NCI-H460 (cell line): ENCODE data around the gene BRD7. TPM values are rescaled to one million over a fixed set of nuclear protein-coding genes. Genes with fewer than 3 reads are reported as not detected.
"Not testable (repeated sequence)": the region's sequence is repeated elsewhere in the genome, so short reads cannot be mapped to it uniquely, and the experiment has no call there.

Source experiments
- DNase-seq: peaks from one replicate; pipeline ENCODE4 v3.0.0-alpha.2; 2016; ENCODE audit warnings: low read depth; ENCODE audit errors: extremely low read depth
- total RNA-seq: library from RNA; depleted of rRNA; stranded (reverse); fragments of >200 nt; shearing (Covaris generic); gene quantifications from 2 replicates; pipeline ENCODE4 v1.2.3, GENCODE V29; 2014

The BRD7 gene
- total RNA-seq, 1 experiment from 2014 or later = 78.0 TPM

DNA sequence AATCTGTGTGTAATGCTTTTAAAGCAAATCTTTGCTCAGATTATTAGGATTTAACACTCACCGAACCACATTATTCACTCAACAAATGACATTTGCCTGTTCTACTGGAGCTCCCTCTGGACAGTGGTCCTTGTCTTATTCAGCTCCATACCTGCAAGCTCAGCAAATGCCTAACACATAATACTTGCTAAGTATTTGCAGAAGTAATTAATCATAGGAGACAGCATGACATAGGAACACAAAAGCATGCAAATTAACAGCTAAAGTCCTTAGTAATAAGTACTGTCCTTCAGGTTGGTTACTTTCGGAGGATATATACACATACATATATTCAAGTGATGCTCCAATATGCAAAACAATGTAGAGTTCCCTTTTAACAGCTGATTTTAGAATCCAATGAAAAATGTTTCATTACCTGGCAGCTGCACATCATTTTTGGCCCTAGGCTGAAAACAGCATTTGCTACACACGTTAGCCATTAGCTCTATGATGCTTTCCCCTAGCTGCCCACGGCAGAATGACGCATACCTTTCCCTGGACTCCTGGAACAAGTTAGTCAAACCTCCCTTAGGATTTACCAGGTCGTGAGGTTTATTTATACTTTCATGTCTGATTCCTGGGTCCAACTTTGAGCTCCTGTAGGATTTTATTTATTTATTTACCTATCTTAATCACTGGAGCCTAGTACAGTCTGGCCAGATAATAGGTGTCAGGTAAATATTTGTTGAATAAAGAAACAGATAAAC lies 8.6 kb downstream of the BRD7 start:
- DNase-seq = no peak

DNA sequence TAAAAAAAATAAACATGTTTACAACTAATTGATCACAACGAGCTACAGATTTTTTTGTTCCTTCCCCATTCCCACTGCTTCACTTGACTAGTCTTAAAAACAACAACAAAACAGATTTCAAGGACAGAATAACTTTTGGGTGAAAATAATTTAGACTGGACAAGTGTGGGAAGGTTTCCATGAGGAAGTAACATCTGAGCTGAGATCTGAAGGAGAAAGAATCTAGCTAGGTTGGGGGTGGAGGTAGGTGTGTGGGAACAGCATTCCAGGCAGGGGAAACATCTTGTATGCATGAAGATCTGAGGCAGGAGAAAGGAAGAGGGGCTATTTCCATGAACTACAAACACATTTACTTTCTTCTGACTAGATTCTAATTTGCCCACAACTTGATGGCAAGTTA lies 9.2 kb downstream of the BRD7 start:
- no peak for DNase-seq

DNA sequence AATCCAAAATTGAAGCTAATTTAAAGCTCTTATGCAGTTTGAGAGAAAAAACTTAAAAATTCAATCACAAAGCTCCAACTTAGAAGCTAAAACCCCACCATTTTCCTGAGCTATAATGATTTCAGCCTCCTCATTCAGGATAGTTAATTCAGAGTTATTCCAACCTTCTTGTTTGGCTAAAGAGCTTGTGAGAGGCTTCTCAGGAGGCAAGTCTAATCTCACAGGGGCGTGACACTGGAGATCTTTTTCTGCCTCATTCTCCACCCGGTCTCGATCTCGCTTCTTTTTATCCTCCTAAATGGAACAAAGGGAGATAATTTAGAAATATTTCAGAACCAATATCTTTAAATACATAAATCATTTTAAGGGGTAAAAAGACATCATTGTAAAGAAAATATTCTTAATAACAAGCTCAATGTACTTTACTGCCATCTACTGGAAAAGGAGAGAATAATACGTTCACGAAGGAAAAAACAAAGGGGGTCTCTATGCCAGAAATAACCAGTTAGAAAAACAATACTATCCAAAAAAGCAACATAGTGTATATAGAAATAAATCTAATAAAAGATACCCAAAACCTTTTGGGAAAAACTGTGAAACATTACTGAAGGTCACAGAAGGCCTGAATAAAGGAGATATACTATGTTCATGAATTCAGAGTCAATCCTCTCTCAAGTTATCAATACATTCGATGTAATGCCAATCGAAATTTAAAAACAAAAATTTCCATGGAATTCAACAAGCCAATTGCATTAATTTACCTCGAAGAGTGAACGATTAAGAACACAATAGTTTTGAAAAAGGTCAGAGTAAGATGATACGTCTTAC lies 13.9 kb downstream of the BRD7 start:
- no peak for DNase-seq

DNA sequence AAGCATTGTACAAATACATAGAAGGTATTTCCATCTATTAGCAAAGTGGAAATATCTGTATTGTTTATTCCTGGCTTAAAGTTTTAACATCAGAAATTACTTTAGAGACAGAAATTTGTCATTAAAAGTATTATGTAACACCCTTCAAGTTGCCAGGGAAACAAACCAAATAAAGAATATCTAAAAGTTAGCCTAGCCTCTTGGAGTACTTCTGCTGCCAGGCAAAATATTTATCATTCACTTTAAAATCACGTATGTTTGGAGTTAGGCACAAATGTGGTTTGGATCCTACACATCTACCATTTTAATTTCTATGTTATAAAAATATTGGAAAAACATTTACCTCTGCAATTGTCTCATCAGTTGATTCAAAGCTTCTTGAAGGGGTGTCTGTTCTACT lies 14.7 kb downstream of the BRD7 start:
- DNase-seq = no peak

DNA sequence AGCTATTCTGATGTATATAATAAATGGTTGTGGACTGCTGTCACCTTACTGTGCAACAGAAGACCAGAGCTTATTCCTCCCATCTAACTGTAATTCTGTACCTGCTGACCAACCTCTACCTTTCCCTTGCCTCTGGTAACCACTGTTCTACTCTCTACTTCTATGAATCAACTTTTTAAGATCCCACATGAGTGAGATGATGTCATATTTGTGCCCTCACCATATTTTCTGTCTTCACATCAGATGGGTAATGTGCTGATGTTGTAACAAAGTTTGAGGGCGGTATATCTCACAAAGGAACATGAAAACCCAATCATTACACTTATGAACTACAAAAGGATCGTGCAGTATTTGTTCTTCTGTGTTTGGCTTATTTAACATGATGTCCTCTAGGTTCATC lies 16.8 kb downstream of the BRD7 start:
- no peak for DNase-seq

DNA sequence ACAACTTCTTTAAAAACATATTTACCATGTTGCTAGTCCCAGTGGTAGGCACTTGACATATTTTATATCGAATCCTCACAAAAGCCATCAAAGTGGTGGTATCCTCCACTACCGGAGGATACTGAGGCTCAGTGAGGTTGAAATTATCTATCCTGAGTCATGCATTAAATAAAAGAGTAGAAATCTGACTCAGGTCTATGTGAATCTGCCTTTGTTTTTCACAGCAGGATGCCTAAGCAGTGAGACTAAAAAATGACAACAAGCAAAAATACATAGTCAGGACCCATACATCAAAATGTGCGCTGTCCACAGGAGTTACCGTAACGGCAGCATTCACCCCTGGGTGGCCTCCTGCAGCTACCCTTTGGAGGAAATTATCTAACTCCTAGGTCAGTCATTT lies 17.7 kb downstream of the BRD7 start:
- DNase-seq = no peak

DNA sequence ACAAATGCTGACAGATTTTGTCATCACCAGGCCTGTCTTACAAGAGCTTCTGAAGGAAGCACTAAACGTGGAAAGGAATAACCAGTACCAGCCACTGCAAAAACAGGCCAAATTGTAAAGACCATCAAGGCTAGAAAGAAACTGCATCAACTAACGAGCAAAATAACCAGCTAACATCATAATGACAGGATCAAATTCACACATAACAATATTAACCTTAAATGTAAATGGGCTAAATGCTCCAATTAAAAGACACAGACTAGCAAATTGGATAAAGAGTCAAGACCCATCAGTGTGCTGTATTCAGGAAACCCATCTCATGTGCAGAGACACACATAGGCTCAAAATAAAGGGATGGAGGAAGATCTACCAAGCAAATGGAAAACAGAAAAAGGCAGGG lies 23.6 kb downstream of the BRD7 start:
- DNase-seq = not testable (repeated sequence)

DNA sequence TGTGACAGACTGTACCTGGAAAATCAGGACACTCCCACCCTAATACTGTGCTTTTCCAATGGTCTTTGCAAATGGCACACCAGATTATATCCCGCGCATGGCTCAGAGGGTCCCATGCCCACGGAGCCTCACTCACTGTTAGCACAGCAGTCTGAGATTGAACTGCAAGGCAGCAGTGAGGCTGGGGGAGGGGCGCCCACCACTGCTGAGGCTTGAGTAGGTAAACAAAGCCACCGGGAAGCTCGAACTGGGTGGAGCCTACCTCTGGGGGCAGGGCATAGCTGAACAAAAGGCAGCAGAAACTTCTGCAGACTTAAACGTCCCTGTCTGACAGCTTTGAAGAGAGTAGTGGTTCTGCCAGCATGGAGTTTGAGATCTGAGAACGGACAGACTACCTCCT lies 25.2 kb downstream of the BRD7 start:
- DNase-seq = not testable (repeated sequence)

DNA sequence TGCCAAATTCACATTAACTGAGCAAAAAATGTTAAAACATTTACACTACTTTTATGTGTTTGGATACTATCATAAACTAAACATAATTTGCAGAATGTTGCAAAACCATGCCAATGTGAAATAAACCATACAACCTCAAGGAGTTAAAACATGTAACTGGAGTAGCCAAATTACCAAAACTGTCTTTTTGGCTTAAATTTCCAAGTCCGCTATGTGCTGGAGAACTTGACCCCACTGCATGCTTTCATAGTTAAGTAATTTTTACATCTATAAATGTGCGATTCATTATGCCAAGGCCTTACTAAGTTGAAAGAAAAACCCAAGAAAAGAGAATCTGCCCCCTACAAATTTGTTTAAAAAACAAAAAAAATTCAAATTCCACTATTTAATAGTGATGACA lies 28.2 kb downstream of the BRD7 start:
- no peak for DNase-seq

DNA sequence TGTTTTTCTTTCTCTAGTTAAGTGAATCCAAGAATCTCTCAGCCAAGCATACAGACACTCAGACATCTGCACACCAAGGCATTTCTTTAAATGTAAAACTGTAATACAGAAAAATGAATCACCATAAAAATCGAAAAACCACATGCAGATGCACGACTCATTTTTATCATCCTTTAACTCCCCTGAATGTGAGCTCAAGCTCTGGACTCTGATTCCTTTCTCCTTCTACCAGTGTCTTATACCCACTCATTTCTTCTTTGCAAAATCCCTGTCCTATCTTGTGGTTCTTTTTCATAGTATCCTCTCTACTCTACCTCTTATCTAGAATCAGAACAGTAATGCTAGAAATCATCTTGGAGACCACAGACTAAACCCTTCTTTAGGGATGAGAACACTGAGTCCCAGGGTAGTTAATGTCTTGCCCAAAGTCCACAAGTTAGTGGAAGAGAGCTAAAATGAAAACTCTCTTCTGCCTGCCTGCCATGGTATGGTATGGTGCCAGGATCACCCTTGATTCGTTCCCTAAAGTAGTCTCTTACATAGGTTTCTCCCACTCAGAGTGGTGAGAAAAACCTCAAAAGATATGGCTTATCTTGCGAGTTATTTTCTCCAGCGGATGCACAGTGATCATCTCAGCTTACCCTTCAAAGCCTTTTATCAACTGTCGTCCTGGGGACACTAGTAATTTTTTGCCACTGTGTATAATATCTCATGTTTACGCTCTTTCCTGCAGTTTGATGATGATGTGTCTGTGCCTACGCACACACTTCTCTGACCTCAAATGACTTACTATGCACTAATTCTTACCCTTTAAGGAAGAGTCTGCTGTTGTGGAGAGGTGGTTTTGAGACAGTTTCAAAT lies 30.2 kb downstream of the BRD7 start:
- DNase-seq = no peak

DNA sequence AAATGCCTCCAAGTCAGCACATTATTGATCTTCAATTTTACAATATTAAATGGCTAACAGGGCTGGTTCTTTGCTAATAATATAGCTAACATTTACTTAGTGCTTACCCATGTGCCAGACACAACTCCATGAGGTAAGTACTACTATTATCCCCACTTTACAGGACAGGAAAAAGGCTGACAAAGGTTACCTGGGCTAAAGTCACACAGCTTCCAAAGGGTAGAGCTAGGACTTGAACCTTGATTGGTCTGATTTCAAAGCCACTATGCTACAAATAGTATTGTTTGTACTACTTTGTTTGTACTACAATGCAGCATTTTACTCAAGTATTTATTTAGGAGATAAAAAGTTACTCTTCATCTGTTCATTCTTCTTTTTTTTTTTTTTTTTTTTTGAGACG lies 31.9 kb downstream of the BRD7 start:
- no peak for DNase-seq

DNA sequence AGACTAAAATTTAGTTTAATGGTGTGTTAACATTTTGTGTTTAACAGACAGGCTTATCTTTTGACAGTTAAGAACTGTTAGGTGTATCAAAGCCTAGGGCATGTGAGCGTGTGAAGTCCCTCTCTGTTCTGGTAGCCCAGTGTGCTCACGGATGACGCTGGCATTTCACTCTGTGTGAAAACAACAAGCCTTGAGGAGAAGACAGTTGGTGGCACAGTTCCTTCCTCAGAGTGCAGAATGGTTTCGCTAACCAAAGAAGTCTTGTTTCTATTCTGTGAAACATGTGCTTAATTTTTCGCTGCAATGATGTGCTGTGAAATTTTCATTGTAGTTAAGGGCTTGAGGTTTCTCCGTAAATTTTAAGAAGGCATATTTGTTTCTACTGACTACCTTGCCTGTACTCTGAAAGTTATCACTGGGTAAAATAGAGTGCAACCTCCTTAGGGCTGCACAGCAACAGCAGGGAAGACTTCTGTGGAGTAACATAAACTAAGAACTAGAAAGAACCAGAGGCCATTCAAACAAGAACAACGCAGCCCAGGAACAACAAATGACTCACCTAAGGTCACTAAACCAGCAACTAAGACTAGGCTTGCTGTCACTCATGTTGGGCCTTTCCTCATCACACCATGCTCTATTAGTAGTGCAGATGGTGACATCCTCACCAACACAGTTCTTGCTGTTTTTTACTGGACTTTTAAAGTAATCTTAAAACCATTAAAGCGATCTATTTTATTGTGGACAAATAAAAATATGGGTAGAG lies 33.4 kb downstream of the BRD7 start:
- DNase-seq = no peak

DNA sequence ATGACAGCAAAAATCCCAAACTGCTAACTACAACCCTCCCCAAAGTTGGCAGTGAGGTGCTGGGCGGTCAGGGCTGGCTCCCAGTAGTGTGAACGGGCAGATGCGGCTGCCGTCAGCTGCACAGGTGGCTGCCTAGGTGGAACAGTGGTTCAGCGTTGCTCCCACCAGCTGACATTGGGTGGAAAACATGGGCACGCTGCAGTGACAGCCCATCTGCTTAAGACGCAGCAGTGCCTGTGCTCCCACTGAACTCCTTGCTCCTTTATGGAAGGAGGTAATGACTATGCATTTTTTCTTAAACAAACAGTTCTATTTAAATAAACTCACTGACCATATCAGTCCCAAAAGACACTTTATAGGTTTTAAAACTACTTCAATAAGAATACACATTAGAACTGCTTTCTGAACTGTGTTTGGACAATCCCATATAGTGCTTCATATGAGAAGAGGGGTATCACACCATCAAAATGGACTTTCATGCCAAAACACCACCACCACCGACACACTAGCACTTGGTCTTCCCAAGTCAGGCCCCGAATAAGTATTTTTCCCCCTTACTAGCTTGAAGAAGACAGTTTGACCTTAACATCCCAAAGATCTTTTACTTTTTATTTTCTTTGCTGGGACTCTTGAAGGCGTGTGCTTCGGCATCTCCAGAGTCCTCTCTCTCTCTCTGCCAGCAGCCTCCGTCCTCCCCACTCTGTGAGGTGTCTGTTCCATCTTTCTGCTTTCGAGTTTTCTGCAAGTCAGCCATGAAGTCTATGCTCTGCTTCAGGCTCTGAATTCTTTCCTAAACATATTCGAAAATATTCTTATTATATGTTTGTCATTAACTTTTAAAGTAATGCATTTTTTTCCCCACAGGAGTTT lies 34.4 kb downstream of the BRD7 start:
- DNase-seq = no peak

DNA sequence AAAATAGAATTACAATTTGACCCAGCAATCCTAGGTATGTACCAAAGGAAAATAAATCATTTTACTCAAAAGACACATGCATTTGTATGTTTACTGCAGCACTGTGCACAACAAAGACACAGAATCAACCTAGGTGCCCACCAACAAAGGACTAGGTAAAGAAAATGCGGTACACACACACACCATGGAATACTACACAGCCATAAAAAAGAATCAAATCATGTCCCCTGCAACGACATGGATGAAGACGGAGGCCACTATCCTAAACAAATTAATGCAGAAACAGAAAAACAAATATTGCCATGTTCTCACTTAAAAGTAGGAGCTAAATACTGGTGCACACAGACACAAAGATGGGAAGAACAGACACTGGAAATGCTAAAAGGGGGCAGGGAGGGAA lies 36.2 kb downstream of the BRD7 start:
- no peak for DNase-seq

DNA sequence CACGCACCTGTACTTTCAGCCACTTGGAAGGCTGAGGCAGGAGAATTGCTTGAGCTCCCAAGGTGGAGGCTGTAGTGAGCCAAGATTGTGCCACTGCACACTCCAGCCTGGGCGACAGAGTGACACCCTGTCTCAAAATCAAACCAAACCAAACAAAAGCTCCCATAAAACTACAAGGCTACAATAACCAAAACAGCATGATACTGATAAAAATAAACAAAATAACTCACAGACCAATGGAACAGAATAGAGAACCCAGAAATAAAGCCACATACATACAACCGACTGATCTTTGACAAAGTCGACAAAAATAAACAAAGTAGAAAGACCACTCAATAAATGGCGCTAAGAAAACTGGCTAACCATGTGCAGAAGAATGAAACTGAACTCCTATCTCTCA lies 37.2 kb downstream of the BRD7 start:
- DNase-seq = no peak

DNA sequence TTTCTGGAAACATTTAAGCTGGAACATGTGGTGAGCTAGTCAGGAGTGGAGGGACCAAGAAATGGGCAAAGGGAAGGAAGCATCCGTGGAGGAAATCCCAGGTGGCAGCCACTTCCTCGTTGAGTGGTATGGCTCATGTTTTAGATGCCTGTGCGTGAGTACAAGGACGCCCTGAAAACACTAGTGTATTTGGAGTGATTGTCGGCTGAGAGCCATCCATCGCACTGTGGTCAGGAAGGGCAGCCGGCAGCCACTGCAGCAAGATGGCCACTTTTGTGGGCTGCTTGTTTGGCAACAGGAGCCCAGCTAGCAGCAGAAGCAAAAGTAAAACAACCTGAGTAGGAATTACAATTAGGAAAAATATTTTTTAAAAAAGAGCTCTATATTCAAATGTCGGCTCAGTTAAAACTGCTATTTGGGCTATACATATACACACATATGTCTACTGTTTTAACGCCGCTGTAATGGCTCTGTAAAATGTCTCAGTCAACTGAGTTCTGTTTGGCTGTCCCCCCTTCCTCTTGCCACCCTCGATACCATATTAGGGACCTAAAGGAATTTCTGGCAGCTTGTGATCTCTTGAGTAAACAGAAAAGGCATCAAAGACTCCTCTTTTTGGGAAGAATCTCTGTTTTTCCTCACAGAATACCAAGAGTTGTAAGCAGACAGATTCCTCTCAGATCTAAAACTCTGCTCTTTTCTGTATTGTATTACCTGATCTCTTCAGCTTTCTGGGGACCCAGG lies 39.2 kb downstream of the BRD7 start:
- no peak for DNase-seq

DNA sequence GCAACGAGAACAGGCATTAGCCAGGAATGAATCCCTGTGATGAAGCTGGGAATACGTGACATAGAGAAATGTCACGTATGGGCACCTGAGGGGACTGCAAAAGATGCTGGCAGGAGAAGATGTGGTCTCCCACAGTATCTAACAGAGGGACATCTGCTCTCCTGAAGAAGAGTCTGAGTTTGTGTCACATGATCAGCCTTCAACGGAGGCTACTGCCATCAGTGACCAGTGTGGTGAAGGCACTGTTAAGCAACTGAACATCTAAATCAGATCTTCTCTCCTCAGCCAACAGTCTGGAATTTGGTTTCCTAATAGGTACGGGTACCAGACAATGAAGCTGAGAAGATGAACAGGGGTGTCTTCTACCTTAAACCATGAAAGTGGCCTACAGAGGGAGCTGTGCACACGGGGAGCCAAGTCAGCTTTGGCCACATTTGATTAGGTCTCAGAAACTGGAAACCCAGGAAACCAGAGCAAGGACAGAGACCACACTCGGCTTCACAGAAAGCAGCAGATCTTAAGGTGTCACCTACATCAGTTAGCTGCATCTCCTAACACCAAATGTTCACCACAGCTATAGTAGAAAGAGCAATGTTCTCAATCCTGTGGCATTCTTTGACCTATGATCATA lies 41.8 kb downstream of the BRD7 start:
- peak; percentile 41 for DNase-seq

DNA sequence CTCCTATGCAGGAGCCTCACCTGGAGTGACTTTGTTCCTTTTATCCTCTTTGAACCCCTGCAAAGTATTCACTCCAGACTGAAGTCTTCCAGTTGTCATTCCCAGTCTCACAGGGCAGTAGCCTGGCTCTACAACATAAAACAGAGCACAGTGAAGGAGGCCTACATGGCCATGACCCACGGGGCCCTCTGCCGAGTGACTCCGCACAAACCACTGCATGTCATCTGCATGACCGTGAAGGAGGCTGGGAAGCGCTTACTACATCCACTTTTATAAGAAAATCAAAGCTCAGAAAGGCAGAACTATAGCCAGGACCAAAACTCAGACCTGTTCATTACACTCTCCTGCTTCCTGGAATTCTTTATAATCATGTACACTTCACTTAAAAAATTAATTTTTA lies 42.5 kb downstream of the BRD7 start:
- no peak for DNase-seq
